DND-41 (cell line): ENCODE results near the gene TSSK2.

Experiments
- EZH2 ChIP-seq: IDR thresholded peaks from 3 replicates; pipeline ENCODE4 v1.6.1; 2012; ENCODE audit warnings: borderline replicate concordance, low read depth, mild to moderate bottlenecking, moderate library complexity, low read length, inconsistent platforms; ENCODE audit not compliant: severe bottlenecking
- TF ChIP-seq, protein P1 (sequence below): IDR thresholded peaks from 2 replicates; pipeline ENCODE4 v1.5.1; 2012; ENCODE audit warnings: borderline replicate concordance, low read length, moderate library complexity, mild to moderate bottlenecking; ENCODE audit not compliant: poor library complexity, severe bottlenecking; ENCODE audit errors: extremely low read depth

GRCh38 chr22:19103880-19104821 lies 27.0 kb upstream of the TSSK2 start:
- TF ChIP-seq, protein P1, sequence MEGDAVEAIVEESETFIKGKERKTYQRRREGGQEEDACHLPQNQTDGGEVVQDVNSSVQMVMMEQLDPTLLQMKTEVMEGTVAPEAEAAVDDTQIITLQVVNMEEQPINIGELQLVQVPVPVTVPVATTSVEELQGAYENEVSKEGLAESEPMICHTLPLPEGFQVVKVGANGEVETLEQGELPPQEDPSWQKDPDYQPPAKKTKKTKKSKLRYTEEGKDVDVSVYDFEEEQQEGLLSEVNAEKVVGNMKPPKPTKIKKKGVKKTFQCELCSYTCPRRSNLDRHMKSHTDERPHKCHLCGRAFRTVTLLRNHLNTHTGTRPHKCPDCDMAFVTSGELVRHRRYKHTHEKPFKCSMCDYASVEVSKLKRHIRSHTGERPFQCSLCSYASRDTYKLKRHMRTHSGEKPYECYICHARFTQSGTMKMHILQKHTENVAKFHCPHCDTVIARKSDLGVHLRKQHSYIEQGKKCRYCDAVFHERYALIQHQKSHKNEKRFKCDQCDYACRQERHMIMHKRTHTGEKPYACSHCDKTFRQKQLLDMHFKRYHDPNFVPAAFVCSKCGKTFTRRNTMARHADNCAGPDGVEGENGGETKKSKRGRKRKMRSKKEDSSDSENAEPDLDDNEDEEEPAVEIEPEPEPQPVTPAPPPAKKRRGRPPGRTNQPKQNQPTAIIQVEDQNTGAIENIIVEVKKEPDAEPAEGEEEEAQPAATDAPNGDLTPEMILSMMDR = no peak
- TF ChIP-seq EZH2 = no peak
